PFSK-1 (cell line): Measurements from ENCODE around the gene C13orf46.

Source experiments
- FOXP2 ChIP-seq: optimal IDR thresholded peaks from 2 replicates; pipeline ENCODE3; 2011; ENCODE audit warnings: borderline replicate concordance, control low read depth, inconsistent platforms; ENCODE audit not compliant: insufficient read depth; ENCODE audit errors: extremely low read length, extremely low read depth
- POLR2AphosphoS5 ChIP-seq: IDR thresholded peaks from 2 replicates; pipeline ENCODE4 v1.6.1; 2012; ENCODE audit warnings: low read depth, mild to moderate bottlenecking, control low read depth, low read length, moderate library complexity
- TAF1 ChIP-seq: IDR thresholded peaks from 2 replicates; pipeline ENCODE4 v1.6.1; 2012; ENCODE audit warnings: low read length, control low read depth, borderline replicate concordance; ENCODE audit not compliant: insufficient read depth
- TF ChIP-seq, protein P1 (sequence below), 2 experiments: IDR thresholded peaks; 2 replicates each; pipeline versions ENCODE4 v1.6.1 to v1.8.0; 2011 to 2012; ENCODE audit warnings: low read depth in 2 of 2, low read length in 2 of 2, control low read depth in 1 of 2, inconsistent platforms in 1 of 2, mild to moderate bottlenecking in 1 of 2, moderate library complexity in 1 of 2; ENCODE audit not compliant: insufficient read depth in 1 of 2

DNA sequence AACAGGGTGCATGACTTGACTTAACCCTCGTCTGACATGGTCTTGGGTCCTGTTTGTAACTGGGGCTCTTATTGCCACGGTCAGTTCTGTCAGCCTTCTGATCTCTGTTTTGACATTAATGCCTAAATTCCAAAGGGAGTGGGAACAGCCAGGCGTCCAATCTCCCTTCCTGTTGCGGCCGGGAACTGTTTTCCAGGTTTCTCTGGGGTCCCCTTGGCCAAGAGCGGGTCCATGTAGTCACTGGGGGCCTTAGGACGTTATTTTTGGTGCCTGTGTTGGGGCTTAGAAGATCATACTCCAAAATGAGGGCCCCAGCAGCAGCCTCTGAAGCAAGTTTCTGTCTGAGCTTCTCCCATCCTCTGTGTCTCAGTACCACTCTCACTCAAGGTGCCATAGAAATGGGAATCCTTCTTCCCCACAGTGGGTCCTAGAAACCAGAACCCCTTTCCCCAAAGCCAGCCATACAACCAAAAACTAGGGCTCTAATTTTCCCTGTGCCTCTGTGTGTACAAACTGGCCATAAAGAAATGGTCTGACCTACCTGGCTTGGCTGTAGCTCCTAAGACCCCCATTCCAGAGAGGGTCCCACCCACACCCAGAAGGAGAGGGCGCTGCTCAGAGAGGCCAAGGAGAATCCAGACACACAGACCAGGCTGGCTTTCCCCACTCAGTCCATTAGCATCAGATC is 50.4 kb downstream of the C13orf46 start:
- TF ChIP-seq TAF1, result no peak
- TF ChIP-seq, protein P1, sequence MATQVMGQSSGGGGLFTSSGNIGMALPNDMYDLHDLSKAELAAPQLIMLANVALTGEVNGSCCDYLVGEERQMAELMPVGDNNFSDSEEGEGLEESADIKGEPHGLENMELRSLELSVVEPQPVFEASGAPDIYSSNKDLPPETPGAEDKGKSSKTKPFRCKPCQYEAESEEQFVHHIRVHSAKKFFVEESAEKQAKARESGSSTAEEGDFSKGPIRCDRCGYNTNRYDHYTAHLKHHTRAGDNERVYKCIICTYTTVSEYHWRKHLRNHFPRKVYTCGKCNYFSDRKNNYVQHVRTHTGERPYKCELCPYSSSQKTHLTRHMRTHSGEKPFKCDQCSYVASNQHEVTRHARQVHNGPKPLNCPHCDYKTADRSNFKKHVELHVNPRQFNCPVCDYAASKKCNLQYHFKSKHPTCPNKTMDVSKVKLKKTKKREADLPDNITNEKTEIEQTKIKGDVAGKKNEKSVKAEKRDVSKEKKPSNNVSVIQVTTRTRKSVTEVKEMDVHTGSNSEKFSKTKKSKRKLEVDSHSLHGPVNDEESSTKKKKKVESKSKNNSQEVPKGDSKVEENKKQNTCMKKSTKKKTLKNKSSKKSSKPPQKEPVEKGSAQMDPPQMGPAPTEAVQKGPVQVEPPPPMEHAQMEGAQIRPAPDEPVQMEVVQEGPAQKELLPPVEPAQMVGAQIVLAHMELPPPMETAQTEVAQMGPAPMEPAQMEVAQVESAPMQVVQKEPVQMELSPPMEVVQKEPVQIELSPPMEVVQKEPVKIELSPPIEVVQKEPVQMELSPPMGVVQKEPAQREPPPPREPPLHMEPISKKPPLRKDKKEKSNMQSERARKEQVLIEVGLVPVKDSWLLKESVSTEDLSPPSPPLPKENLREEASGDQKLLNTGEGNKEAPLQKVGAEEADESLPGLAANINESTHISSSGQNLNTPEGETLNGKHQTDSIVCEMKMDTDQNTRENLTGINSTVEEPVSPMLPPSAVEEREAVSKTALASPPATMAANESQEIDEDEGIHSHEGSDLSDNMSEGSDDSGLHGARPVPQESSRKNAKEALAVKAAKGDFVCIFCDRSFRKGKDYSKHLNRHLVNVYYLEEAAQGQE (IDR thresholded peaks at IDR 0.05; ENCODE audit: insufficient read depth in 1 of 2, low read depth in 2 of 2, low read length in 2 of 2), result no peak
- no peak for TF ChIP-seq POLR2AphosphoS5
- no peak for TF ChIP-seq FOXP2
